ENCODE results near the gene MAP2K6. TPM values are rescaled to one million over a fixed set of nuclear protein-coding genes. Genes with fewer than 3 reads are reported as not detected.

The MAP2K6 gene
- total RNA-seq, 1 experiment from 2014 or later: 43.0 TPM

DNA sequence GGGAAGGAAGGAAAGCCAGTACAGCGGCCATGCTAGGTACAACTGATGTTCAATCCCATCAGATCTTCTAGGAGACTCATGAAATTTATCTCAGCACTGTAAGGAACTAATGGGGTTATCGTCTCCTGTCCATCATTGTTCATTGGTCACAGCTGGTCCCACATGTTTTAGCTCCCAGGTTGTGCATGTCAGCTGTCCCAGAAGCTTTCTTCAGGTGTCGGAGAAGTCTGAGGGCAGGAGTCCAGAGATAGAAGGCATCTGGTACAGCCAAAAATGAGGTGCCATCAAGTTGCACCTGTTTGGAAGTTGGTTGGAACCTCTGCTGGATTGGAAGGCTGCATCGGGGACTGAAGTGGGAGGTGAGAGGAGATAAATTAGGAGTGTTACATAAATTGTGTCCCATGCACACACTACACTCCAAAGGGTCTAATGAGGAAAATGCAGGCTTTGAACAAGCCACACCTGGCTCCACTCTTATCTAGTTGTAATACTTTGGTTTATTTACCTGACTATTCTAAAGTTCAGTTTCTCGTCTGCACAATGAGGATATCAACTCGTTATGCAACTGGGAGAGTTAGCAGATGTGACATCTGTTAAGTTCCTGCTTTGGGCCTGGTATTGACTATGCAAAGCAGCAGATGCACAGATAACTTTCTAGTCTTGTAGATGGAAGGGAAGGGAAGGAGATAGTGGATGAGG lies 62.9 kb downstream of the MAP2K6 start (continued):
- TF ChIP-seq AFF4 (CRISPR knock-in tag; IDR thresholded peaks at IDR 0.05; ENCODE audit: borderline replicate concordance) (no peak), SP1 (CRISPR knock-in tag; conservative IDR thresholded peaks at IDR 0.05) (no peak), ZNF263 (CRISPR knock-in tag; IDR thresholded peaks at IDR 0.05; ENCODE audit: low read depth) (no peak), JUN (CRISPR knock-in tag; IDR thresholded peaks at IDR 0.05) (no peak)

DNA sequence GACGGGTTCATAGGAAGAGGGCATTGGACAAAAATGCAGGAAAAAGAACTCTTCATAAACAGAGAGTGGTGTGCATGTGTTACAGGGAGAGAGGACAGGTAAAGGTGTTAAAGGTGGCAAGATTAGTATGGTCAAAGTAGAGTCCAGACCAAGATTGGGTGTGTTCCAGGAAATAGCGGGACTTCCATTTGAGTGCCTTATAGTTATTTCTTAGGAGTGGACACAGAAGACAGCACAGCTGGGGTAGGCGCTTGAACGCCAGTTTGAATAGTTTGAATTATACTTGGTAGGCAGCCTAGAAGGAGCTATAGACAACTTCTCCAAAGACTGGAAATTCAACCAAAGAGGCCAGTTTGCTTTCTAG lies 63.4 kb downstream of the MAP2K6 start:
- DNase-seq (ENCODE audit: low spot score) (no peak), ATAC-seq (no peak)
- ChIA-PET CTCF (interaction anchor here (1.1 kb wide), 1 partner anchor 12 kb away, joined by 3 read pairs; no protein-coding TSS in a partner anchor), POLR2A (no interaction called here)
- TF ChIP-seq, protein P1, sequence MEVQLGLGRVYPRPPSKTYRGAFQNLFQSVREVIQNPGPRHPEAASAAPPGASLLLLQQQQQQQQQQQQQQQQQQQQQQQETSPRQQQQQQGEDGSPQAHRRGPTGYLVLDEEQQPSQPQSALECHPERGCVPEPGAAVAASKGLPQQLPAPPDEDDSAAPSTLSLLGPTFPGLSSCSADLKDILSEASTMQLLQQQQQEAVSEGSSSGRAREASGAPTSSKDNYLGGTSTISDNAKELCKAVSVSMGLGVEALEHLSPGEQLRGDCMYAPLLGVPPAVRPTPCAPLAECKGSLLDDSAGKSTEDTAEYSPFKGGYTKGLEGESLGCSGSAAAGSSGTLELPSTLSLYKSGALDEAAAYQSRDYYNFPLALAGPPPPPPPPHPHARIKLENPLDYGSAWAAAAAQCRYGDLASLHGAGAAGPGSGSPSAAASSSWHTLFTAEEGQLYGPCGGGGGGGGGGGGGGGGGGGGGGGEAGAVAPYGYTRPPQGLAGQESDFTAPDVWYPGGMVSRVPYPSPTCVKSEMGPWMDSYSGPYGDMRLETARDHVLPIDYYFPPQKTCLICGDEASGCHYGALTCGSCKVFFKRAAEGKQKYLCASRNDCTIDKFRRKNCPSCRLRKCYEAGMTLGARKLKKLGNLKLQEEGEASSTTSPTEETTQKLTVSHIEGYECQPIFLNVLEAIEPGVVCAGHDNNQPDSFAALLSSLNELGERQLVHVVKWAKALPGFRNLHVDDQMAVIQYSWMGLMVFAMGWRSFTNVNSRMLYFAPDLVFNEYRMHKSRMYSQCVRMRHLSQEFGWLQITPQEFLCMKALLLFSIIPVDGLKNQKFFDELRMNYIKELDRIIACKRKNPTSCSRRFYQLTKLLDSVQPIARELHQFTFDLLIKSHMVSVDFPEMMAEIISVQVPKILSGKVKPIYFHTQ (CRISPR knock-in tag; IDR thresholded peaks at IDR 0.05): no peak
- TF ChIP-seq PREB (CRISPR knock-in tag; IDR thresholded peaks at IDR 0.05; ENCODE audit: borderline replicate concordance): no peak
- TF ChIP-seq, protein P2, sequence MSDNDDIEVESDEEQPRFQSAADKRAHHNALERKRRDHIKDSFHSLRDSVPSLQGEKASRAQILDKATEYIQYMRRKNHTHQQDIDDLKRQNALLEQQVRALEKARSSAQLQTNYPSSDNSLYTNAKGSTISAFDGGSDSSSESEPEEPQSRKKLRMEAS (CRISPR knock-in tag; IDR thresholded peaks at IDR 0.05): no peak
- TF ChIP-seq, protein P3, sequence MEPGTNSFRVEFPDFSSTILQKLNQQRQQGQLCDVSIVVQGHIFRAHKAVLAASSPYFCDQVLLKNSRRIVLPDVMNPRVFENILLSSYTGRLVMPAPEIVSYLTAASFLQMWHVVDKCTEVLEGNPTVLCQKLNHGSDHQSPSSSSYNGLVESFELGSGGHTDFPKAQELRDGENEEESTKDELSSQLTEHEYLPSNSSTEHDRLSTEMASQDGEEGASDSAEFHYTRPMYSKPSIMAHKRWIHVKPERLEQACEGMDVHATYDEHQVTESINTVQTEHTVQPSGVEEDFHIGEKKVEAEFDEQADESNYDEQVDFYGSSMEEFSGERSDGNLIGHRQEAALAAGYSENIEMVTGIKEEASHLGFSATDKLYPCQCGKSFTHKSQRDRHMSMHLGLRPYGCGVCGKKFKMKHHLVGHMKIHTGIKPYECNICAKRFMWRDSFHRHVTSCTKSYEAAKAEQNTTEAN (CRISPR knock-in tag; IDR thresholded peaks at IDR 0.05): no peak
- TF ChIP-seq JAZF1 (CRISPR knock-in tag; IDR thresholded peaks at IDR 0.05): no peak
- TF ChIP-seq MXD4 (CRISPR knock-in tag; IDR thresholded peaks at IDR 0.05; ENCODE audit: borderline replicate concordance): no peak
- TF ChIP-seq, protein P4, sequence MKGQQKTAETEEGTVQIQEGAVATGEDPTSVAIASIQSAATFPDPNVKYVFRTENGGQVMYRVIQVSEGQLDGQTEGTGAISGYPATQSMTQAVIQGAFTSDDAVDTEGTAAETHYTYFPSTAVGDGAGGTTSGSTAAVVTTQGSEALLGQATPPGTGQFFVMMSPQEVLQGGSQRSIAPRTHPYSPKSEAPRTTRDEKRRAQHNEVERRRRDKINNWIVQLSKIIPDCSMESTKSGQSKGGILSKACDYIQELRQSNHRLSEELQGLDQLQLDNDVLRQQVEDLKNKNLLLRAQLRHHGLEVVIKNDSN (CRISPR knock-in tag; IDR thresholded peaks at IDR 0.05): no peak
- TF ChIP-seq ZNF232 (CRISPR knock-in tag; IDR thresholded peaks at IDR 0.05): no peak
- no peak for TF ChIP-seq CBFB (CRISPR knock-in tag; IDR thresholded peaks at IDR 0.05; ENCODE audit: low read depth)
- no peak for TF ChIP-seq ZNF121 (CRISPR knock-in tag; IDR thresholded peaks at IDR 0.05)
- TF ChIP-seq RORB (CRISPR knock-in tag; IDR thresholded peaks at IDR 0.05): no peak
- no peak for TF ChIP-seq TEAD1 (CRISPR knock-in tag; IDR thresholded peaks at IDR 0.05)
- TF ChIP-seq E2F1 (CRISPR knock-in tag; IDR thresholded peaks at IDR 0.05): no peak
- no peak for TF ChIP-seq MYBL2 (CRISPR knock-in tag; IDR thresholded peaks at IDR 0.05)
- no peak for TF ChIP-seq FOXP1 (CRISPR knock-in tag; IDR thresholded peaks at IDR 0.05; ENCODE audit: borderline replicate concordance)
- H3K36me3 Mint-ChIP-seq: no peaks in the 10 kb centered on the region
- H3K4me1 Mint-ChIP-seq: peaks cover 13% of the 10 kb centered on the region
- H3K27ac Mint-ChIP-seq: no peak overlapping the region
- no peak overlapping the region for H3K4me3 Mint-ChIP-seq
- no peaks in the 10 kb centered on the region for H3K27me3 Mint-ChIP-seq (ENCODE audit: low read depth)
- no peaks in the 10 kb centered on the region for H3K9me3 Mint-ChIP-seq
